Measurements from ENCODE around the gene RIMKLA. TPM values are rescaled to one million over a fixed set of nuclear protein-coding genes. Genes with fewer than 3 reads are reported as not detected.

Gene RIMKLA
- total RNA-seq, 2 experiments from 2014 or later, result not detected

- no TSS peak for BruUV-seq (replicated peaks)
- Histone ChIP-seq H2AFZ (ENCODE audit: low read length) (no peak overlapping the region), H3K9me3 (ENCODE audit: low read length) (no peaks in the 10 kb centered on the region), H3K9me2 (ENCODE audit: insufficient read depth, low read length) (no peaks in the 10 kb centered on the region), H3K27ac (ENCODE audit: low read depth, low read length, poor library complexity, severe bottlenecking) (no peak overlapping the region), H3K4me2 (ENCODE audit: low read length) (no peak overlapping the region), H3K4me1 (ENCODE audit: insufficient read depth, low read length, poor library complexity, severe bottlenecking) (no peaks in the 10 kb centered on the region), H3K79me2 (ENCODE audit: insufficient read depth, low read depth, low read length) (no peaks in the 10 kb centered on the region), H3K4me3 (ENCODE audit: low read depth, low read length, poor library complexity, severe bottlenecking) (no peak overlapping the region), H3K36me3 (ENCODE audit: insufficient read depth, low read length) (no peaks in the 10 kb centered on the region), H4K20me1 (ENCODE audit: insufficient read depth, low read length) (no peaks in the 10 kb centered on the region)
- no peak for DNase-seq (ENCODE audit: low spot score)
- TF ChIP-seq EZH2phosphoT487 (IDR thresholded peaks at IDR 0.05; ENCODE audit: borderline replicate concordance, low read depth, low read length) (no peak), CTCF (conservative IDR thresholded peaks at IDR 0.05; ENCODE audit: low read length) (no peak)
- intact Hi-C loops (cut with micrococcal nuclease; ENCODE audit: unreplicated experiment), result no loop called here
- CTCF ChIA-PET (ENCODE audit: unreplicated experiment), result no interaction called here
- POLR2A ChIA-PET, result no interaction called here
Measured at GRCh38 chr1:42414551-42415496, 34.2 kb downstream of the RIMKLA start.

GRCh38 chr1:42417166-42417565 is 36.6 kb downstream of the RIMKLA start:
- ChIA-PET CTCF (ENCODE audit: unreplicated experiment) (no interaction called here), POLR2A (no interaction called here)
- DNase-seq (ENCODE audit: low spot score), result no peak
- no peaks in the 10 kb centered on the region for H3K79me2 ChIP-seq (ENCODE audit: insufficient read depth, low read depth, low read length)
- H3K4me2 ChIP-seq (ENCODE audit: low read length), result no peak overlapping the region
- H3K9me2 ChIP-seq (ENCODE audit: insufficient read depth, low read length), result no peaks in the 10 kb centered on the region
- no TSS peak for BruUV-seq (replicated peaks)
- no peaks in the 10 kb centered on the region for H3K36me3 ChIP-seq (ENCODE audit: insufficient read depth, low read length)
- no peaks in the 10 kb centered on the region for H3K4me1 ChIP-seq (ENCODE audit: insufficient read depth, low read length, poor library complexity, severe bottlenecking)
- intact Hi-C loops (cut with micrococcal nuclease; ENCODE audit: unreplicated experiment), result no loop called here
- no peak overlapping the region for H3K27ac ChIP-seq (ENCODE audit: low read depth, low read length, poor library complexity, severe bottlenecking)
- no peaks in the 10 kb centered on the region for H4K20me1 ChIP-seq (ENCODE audit: insufficient read depth, low read length)
- no peaks in the 10 kb centered on the region for H3K9me3 ChIP-seq (ENCODE audit: low read length)
- no peak for TF ChIP-seq EZH2phosphoT487 (IDR thresholded peaks at IDR 0.05; ENCODE audit: borderline replicate concordance, low read depth, low read length)
- no peak for TF ChIP-seq CTCF (conservative IDR thresholded peaks at IDR 0.05; ENCODE audit: low read length)
- H3K4me3 ChIP-seq (ENCODE audit: low read depth, low read length, poor library complexity, severe bottlenecking), result no peak overlapping the region
- no peak overlapping the region for H2AFZ ChIP-seq (ENCODE audit: low read length)

- Histone ChIP-seq H3K27ac (ENCODE audit: low read depth, low read length, poor library complexity, severe bottlenecking) (no peak overlapping the region), H3K36me3 (ENCODE audit: insufficient read depth, low read length) (no peaks in the 10 kb centered on the region), H2AFZ (ENCODE audit: low read length) (no peak overlapping the region), H3K79me2 (ENCODE audit: insufficient read depth, low read depth, low read length) (no peaks in the 10 kb centered on the region), H3K4me3 (ENCODE audit: low read depth, low read length, poor library complexity, severe bottlenecking) (no peak overlapping the region), H3K9me3 (ENCODE audit: low read length) (no peaks in the 10 kb centered on the region), H3K4me2 (ENCODE audit: low read length) (no peak overlapping the region), H3K4me1 (ENCODE audit: insufficient read depth, low read length, poor library complexity, severe bottlenecking) (no peaks in the 10 kb centered on the region), H4K20me1 (ENCODE audit: insufficient read depth, low read length) (no peaks in the 10 kb centered on the region), H3K9me2 (ENCODE audit: insufficient read depth, low read length) (no peaks in the 10 kb centered on the region)
- BruUV-seq (replicated peaks), result no TSS peak
- ChIA-PET CTCF (ENCODE audit: unreplicated experiment) (no interaction called here), POLR2A (no interaction called here)
- no peak for DNase-seq (ENCODE audit: low spot score)
- intact Hi-C loops (cut with micrococcal nuclease; ENCODE audit: unreplicated experiment), result no loop called here
- no peak for TF ChIP-seq CTCF (conservative IDR thresholded peaks at IDR 0.05; ENCODE audit: low read length)
- no peak for TF ChIP-seq EZH2phosphoT487 (IDR thresholded peaks at IDR 0.05; ENCODE audit: borderline replicate concordance, low read depth, low read length)
Measured at GRCh38 chr1:42418516-42418915, 37.9 kb downstream of the RIMKLA start.
